ENCODE measurements around the gene ITGA2. TPM values are rescaled to one million over a fixed set of nuclear protein-coding genes. Genes with fewer than 3 reads are reported as not detected.

The ITGA2 gene
- total and polyA plus RNA-seq, 2 of the 8 experiments (the other 6 are each of a cell fraction or from before 2014, with no cell fraction given) = 1.4 to 7.7 TPM

GRCh38 chr5:53006911-53007890 is 18.0 kb downstream of the ITGA2 start:
- no peaks in the 10 kb centered on the region for H3K27me3 ChIP-seq (replicated peaks in 1 of 4; ENCODE audit: control insufficient read depth in 3 of 4, extremely low read depth in 1 of 4, insufficient read depth in 3 of 4, low read length in 3 of 4)
- H3K23ac ChIP-seq (ENCODE audit: insufficient read length) = no peak overlapping the region
- H3K23me2 ChIP-seq (ENCODE audit: low read depth, low read length) = no peaks in the 10 kb centered on the region
- H3K79me2 ChIP-seq (ENCODE audit: control insufficient read depth in 1 of 2, insufficient read depth in 2 of 2, low read length in 2 of 2) = no peaks in the 10 kb centered on the region
- no peak overlapping the region for H2BK5ac ChIP-seq (ENCODE audit: low read depth, low read length)
- TF ChIP-seq EGR1 (IDR thresholded peaks at IDR 0.05; ENCODE audit: borderline replicate concordance, low read depth, low read length) = no peak
- no peak for TF ChIP-seq CTCF (IDR thresholded peaks at IDR 0.05; ENCODE audit: control extremely low read depth in 1 of 3, insufficient read depth in 1 of 3, low read depth in 1 of 3, low read length in 3 of 3)
- no peak for TF ChIP-seq MAFK (IDR thresholded peaks at IDR 0.05; ENCODE audit: low read depth, low read length)
- no peak for TF ChIP-seq POU5F1 (IDR thresholded peaks at IDR 0.05; ENCODE audit: low read depth, low read length)
- no peak for TF ChIP-seq BCL11A (IDR thresholded peaks at IDR 0.05; ENCODE audit: low read depth in 2 of 2, low read length in 2 of 2)
- TF ChIP-seq GABPA (IDR thresholded peaks at IDR 0.05; ENCODE audit: borderline replicate concordance, insufficient read depth, low read length) = no peak
- TF ChIP-seq CBX8 (IDR thresholded peaks at IDR 0.05; ENCODE audit: borderline replicate concordance, low read depth, low read length) = no peak
- no peak for TF ChIP-seq SP4 (IDR thresholded peaks at IDR 0.05; ENCODE audit: low read length)
- FAIRE-seq = no peak
- ChIA-PET CTCF (ENCODE audit: partially characterized antibody) (interaction anchor here (0.8 kb wide), 1 partner anchor 12 kb away, joined by 3 read pairs; no protein-coding TSS in a partner anchor), POLR2A (ENCODE audit: partially characterized antibody) (no interaction called here)
- H3K9ac ChIP-seq (replicated peaks in 1 of 4; ENCODE audit: extremely low read depth in 1 of 4, low read depth in 3 of 4, low read length in 3 of 4) = no peak overlapping the region
- H3K4ac ChIP-seq (replicated peaks; ENCODE audit: insufficient read length, low read depth, low read length) = no peak overlapping the region
- no peak overlapping the region for H2AFZ ChIP-seq (ENCODE audit: low read length)
- H4K5ac ChIP-seq (ENCODE audit: insufficient read length, low read depth, low read length) = no peak overlapping the region
- H3K79me1 ChIP-seq (ENCODE audit: low read depth, low read length) = no peaks in the 10 kb centered on the region
- no peak overlapping the region for H4K8ac ChIP-seq (ENCODE audit: extremely low read depth, insufficient read depth, low read length)
- no peaks in the 10 kb centered on the region for H4K20me1 ChIP-seq (replicated peaks in 1 of 2; ENCODE audit: control insufficient read depth in 1 of 2, insufficient read depth in 2 of 2, low read length in 2 of 2)
- no peak overlapping the region for H3K4me2 ChIP-seq (ENCODE audit: insufficient read depth in 1 of 2, low read depth in 2 of 2, low read length in 2 of 2)
- no peak overlapping the region for H2BK120ac ChIP-seq (replicated peaks; ENCODE audit: low read depth, low read length)
- no peak overlapping the region for H3K14ac ChIP-seq (ENCODE audit: insufficient read length)
- no peak for DNase-seq (ENCODE audit: low read depth in 1 of 2, low spot score in 2 of 2)
- H3K36me3 ChIP-seq (ENCODE audit: control insufficient read depth in 2 of 4, insufficient read depth in 4 of 4, low read length in 3 of 4) = no peaks in the 10 kb centered on the region
- WGBS, 2 experiments (ENCODE audit: extremely low coverage in 1 of 2, insufficient coverage in 1 of 2, insufficient read length in 1 of 2, insufficient replicate concordance in 2 of 2, low coverage in 1 of 2, low lambda C conversion rate in 2 of 2, missing lambda C conversion rate in 1 of 2) = 78% methylated on average over 4 of the region's 4 CpGs; no CpG with 5 or more reads in 1 of the 2 experiments
- no peak overlapping the region for H2BK15ac ChIP-seq (ENCODE audit: low read length)
- no peak overlapping the region for H2BK12ac ChIP-seq (ENCODE audit: low read depth, low read length)
- no peak overlapping the region for H3K27ac ChIP-seq (ENCODE audit: low read depth, low read length)
- no peak overlapping the region for H3K56ac ChIP-seq (replicated peaks; ENCODE audit: insufficient read length, low read depth, low read length)
- no peak overlapping the region for H2AK5ac ChIP-seq (ENCODE audit: low read depth, low read length)
- no peak overlapping the region for H3K4me3 ChIP-seq (ENCODE audit: extremely low read depth in 1 of 4, insufficient read depth in 2 of 4, low read depth in 3 of 4, low read length in 4 of 4)
- H2BK20ac ChIP-seq (ENCODE audit: low read length) = no peak overlapping the region
- H3K4me1 ChIP-seq (replicated peaks in 1 of 4; ENCODE audit: control insufficient read depth in 3 of 4, insufficient read depth in 4 of 4, low read length in 3 of 4) = no peaks in the 10 kb centered on the region
- H4K91ac ChIP-seq (replicated peaks; ENCODE audit: insufficient read length, low read length) = no peak overlapping the region
- H3K9me3 ChIP-seq (ENCODE audit: insufficient read depth in 2 of 2, low read depth in 1 of 2, low read length in 1 of 2) = no peaks in the 10 kb centered on the region
- no peak overlapping the region for H3K18ac ChIP-seq (ENCODE audit: extremely low read depth, low read length)

All from H1 (cell line).